PC-9 (cell line): Measurements from ENCODE around the gene RNASET2.
"Not testable (repeated sequence)": the region's sequence is repeated elsewhere in the genome, so short reads cannot be mapped to it uniquely, and the experiment has no call there.

Experiments used
- EZH2 ChIP-seq: fragments of 200-600 bp; sonication (generic); IDR thresholded peaks from 2 replicates; pipeline ENCODE4 v1.8.0; 2017; ENCODE audit warnings: antibody characterized with exemption, low read depth
- TF ChIP-seq, protein P1 (sequence below): fragments of 200-600 bp; sonication (generic); conservative IDR thresholded peaks from 2 replicates; pipeline ENCODE4 v1.6.1; 2017; ENCODE audit warnings: mixed run types, antibody characterized with exemption, mild to moderate bottlenecking, moderate library complexity

DNA sequence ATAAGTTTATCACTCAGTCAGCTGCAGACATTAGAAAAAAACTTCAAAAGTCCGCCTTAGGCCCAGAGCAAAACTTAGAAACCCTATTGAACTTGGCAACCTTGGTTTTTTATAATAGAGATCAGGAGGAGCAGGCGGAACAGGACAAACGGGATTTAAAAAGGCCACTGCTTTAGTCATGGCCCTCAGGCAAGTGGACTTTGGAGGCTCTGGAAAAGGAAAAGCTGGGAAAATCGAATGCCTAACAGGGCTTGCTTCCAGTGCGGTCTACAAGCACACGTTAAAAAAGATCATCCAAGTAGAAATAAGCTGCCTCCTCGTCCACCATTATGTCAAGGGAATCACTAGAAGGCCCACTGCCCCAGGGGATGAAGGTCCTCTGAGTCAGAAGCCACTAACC lies 61.7 kb downstream of the RNASET2 start:
- TF ChIP-seq, protein P1, sequence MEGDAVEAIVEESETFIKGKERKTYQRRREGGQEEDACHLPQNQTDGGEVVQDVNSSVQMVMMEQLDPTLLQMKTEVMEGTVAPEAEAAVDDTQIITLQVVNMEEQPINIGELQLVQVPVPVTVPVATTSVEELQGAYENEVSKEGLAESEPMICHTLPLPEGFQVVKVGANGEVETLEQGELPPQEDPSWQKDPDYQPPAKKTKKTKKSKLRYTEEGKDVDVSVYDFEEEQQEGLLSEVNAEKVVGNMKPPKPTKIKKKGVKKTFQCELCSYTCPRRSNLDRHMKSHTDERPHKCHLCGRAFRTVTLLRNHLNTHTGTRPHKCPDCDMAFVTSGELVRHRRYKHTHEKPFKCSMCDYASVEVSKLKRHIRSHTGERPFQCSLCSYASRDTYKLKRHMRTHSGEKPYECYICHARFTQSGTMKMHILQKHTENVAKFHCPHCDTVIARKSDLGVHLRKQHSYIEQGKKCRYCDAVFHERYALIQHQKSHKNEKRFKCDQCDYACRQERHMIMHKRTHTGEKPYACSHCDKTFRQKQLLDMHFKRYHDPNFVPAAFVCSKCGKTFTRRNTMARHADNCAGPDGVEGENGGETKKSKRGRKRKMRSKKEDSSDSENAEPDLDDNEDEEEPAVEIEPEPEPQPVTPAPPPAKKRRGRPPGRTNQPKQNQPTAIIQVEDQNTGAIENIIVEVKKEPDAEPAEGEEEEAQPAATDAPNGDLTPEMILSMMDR, result not testable (repeated sequence)
- not testable (repeated sequence) for TF ChIP-seq EZH2
